A549 treated with dexamethasone at 1 μM for 4 hours (cell line): ENCODE measurements around the gene CYP2A6. TPM values are rescaled to one million over a fixed set of nuclear protein-coding genes. Genes with fewer than 3 reads are reported as not detected.

Source experiments
- total RNA-seq: library from RNA; stranded (reverse); fragments of 200-300 nt; extraction: Qiagen RNA extraction; gene quantifications from 5 replicates; pipeline ENCODE4 v1.2.3, GENCODE V29; 2022

The CYP2A6 gene, protein sequence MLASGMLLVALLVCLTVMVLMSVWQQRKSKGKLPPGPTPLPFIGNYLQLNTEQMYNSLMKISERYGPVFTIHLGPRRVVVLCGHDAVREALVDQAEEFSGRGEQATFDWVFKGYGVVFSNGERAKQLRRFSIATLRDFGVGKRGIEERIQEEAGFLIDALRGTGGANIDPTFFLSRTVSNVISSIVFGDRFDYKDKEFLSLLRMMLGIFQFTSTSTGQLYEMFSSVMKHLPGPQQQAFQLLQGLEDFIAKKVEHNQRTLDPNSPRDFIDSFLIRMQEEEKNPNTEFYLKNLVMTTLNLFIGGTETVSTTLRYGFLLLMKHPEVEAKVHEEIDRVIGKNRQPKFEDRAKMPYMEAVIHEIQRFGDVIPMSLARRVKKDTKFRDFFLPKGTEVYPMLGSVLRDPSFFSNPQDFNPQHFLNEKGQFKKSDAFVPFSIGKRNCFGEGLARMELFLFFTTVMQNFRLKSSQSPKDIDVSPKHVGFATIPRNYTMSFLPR
- total RNA-seq: 0.07 TPM in 1 of 5 replicates, not detected in the others

DNA sequence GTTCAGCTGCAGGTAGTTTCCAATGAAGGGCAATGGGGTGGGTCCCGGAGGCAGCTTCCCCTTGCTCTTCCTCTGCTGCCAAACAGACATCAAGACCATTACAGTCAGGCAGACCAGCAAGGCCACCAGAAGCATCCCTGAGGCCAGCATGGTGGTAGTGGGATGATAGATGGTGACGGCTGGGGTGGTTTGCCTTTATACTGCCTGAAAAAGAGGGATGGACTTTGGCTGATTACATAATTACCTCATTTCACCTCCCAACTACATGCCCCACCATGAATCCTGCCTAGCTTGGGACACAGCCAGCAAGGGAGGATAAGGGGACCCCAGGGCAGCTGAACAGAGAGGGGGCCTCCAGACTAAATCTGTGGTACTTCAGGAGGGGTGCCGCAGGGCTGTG is at the start of gene CYP2A6:
Gene CYP2A6, minus strand, starts transcription at position 171 of the 400 bp plus-strand sequence. Its CDS starts 21 bp downstream, at position 150.

DNA sequence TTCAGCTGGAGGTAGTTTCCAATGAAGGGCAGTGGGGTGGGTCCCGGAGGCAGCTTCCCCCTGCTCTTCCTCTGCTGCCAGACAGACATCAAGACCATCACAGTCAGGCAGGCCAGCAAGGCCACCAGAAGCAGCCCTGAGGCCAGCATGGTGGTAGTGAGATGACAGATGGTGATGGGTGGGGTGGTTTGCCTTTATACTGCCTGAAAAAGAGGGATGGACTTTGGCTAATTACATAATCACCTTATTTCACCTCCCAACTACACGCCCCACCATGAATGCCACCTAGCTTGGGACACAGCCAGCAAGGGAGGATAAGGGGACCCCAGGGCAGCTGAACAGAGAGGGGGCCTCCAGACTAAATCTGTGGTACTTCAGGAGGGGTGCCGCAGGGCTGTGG is 31.8 kb upstream of the CYP2A6 start, which contains the start of gene CYP2A7:
Gene CYP2A7, minus strand, starts transcription at position 170 of the 400 bp plus-strand sequence. Its CDS starts 21 bp downstream, at position 149.

DNA sequence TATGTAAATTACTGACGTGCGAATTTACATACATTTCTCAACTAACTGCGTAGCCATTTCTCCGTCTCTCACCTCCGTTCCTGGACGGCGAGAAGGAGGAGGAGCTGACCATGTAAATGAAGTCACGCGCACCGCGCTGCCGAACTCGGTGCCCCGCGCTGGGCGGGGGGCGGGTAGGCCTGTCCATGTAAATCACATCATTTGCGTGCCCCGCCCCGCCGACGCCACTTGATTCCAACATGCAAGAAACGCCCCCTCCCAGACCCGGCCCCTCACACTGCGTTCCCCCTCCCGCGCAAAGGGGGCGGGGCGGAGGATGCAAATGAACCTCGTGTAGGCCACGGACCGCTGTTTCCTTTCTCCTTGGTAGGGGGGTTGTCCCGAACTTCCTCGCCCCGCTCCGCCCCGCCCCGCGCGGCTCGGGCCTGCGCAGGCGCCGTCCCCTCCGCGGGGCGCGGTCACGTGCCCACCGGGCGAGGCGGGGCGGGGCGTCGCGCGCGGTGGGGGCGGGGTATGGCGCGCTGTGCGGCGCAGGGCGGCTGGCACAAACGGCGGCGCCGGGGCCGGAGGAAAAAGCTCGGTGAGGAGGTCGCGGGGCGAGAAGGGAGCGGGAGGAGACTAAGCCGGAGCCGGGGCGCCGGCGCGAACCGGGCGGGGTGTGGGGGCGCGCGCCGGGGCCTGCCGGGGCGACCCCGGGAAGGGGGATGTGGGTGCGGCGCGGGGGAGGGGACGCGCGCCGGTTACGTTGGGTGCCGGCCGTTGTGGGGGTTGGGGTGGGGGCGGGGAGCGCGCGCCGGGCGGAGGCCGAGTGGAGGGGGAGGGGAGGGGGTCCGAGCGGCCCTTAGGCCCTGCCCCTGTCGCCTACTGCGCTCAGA is 51.3 kb downstream of the CYP2A6 start, which contains the start of gene EGLN2:
Gene EGLN2, plus strand, starts transcription at position 509 of the 875 bp plus-strand sequence. CDS start 1,382 bp downstream, outside the sequence.

Other genes with a start within 250 kb of the CYP2A6 start
- 34.3 to 57.2 TPM (median 46.2 TPM) in 5 replicates for gene LTBP4, start 249.1 kb downstream of the CYP2A6 start, total RNA-seq
- 52.1 to 81.6 TPM (median 75.1 TPM) in 5 replicates for gene NUMBL, start 159.8 kb downstream of the CYP2A6 start, total RNA-seq
- gene COQ8B, start 133.6 kb downstream of the CYP2A6 start, total RNA-seq: 75.4 to 105 TPM (median 92.9 TPM) in 5 replicates
- 36.4 to 49.8 TPM (median 45.3 TPM) in 5 replicates for gene ITPKC, start 133.3 kb downstream of the CYP2A6 start, total RNA-seq
- gene ACTMAP, start 100.0 kb downstream of the CYP2A6 start, total RNA-seq: 15.5 to 21.3 TPM (median 19.0 TPM) in 5 replicates
- 159 to 177 TPM (median 172 TPM) in 5 replicates for gene SNRPA, start 99.2 kb downstream of the CYP2A6 start, total RNA-seq
- gene MIA, start 74.9 kb downstream of the CYP2A6 start, total RNA-seq: 0.30 to 0.33 TPM in 2 of 5 replicates, not detected in the others
- gene RAB4B, start 72.2 kb downstream of the CYP2A6 start, total RNA-seq: 14.9 to 18.5 TPM (median 16.9 TPM) in 5 replicates
- gene EGLN2, start 51.3 kb downstream of the CYP2A6 start, total RNA-seq: 74.3 to 103 TPM (median 97.3 TPM) in 5 replicates
- gene CYP2A7, start 31.8 kb upstream of the CYP2A6 start, total RNA-seq: not detected in 5 replicates
- 0.04 TPM in 1 of 5 replicates, not detected in the others for gene CYP2B6, start 140.8 kb upstream of the CYP2A6 start, total RNA-seq
- not detected in 5 replicates for gene CYP2A13, start 238.0 kb upstream of the CYP2A6 start, total RNA-seq